Activated CD4-positive, alpha-beta memory T cell treated with anti-CD3 and anti-CD28 coated beads for 36 hours (primary cell): Measurements from ENCODE around the gene FRYL. TPM values are rescaled to one million over a fixed set of nuclear protein-coding genes. Genes with fewer than 3 reads are reported as not detected.
A peak's percentile ranks its signal among the peaks of the same experiment; 100 is the strongest.

Experiments
- CTCF ChIA-PET: fragments of 350-600 bp; sonication (Branson Sonifier 250); formaldehyde crosslinking; loops from one replicate; lab custom pipeline; 2021; ENCODE audit warnings: antibody characterized with exemption, inconsistent platforms; lab: Charles Lee
- POLR2A ChIA-PET: fragments of 350-600 bp; sonication (Branson Sonifier 250); formaldehyde crosslinking; loops from one replicate; lab custom pipeline; 2021; ENCODE audit warnings: antibody characterized with exemption; lab: Charles Lee
- DNase-seq: peaks from one replicate; pipeline ENCODE4 v3.0.0-alpha.2; 2020
- H3K27ac Mint-ChIP-seq: one replicate; pipeline ENCODE4 v1.8.0; 2021; ENCODE audit warnings: mixed read lengths
- H3K27me3 Mint-ChIP-seq: one replicate; pipeline ENCODE4 v1.8.0; 2021; ENCODE audit warnings: mixed read lengths
- H3K36me3 Mint-ChIP-seq: one replicate; pipeline ENCODE4 v1.8.0; 2021; ENCODE audit warnings: mixed read lengths
- H3K4me1 Mint-ChIP-seq: one replicate; pipeline ENCODE4 v1.8.0; 2021; ENCODE audit warnings: low read depth, mixed read lengths
- H3K4me3 Mint-ChIP-seq: one replicate; pipeline ENCODE4 v1.8.0; 2021; ENCODE audit warnings: mild to moderate bottlenecking, mixed read lengths
- H3K9me3 Mint-ChIP-seq: one replicate; pipeline ENCODE4 v1.8.0; 2021; ENCODE audit warnings: mixed read lengths
- intact Hi-C: fragments of 100-400 bp; cut with micrococcal nuclease; formaldehyde crosslinking; loops from one replicate; pipeline ENCODE4 v1.15.1; 2023
- total RNA-seq, 2 experiments: library from RNA; stranded (reverse); gene quantifications; one replicate each; pipeline ENCODE4 v1.2.3, GENCODE V29; 2021

Gene FRYL
- total RNA-seq, 2 experiments from 2014 or later = 59.1 to 67.3 TPM

GRCh38 chr4:48664938-48665337 is 115.1 kb downstream of the FRYL start:
- Mint-ChIP-seq H3K36me3 (peaks cover 13% of the 10 kb centered on the region), H3K9me3 (peaks cover 6% of the 10 kb centered on the region), H3K4me1 (peaks cover 48% of the 10 kb centered on the region), H3K4me3 (no peak overlapping the region), H3K27me3 (no peaks in the 10 kb centered on the region), H3K27ac (no peak overlapping the region)
- ChIA-PET CTCF (interaction anchor here (0.6 to 0.8 kb wide), 2 partner anchors 14 to 280 kb away, joined by 3 read pairs; no protein-coding TSS in a partner anchor), POLR2A (no interaction called here)
- no peak for DNase-seq
- intact Hi-C loops = no loop called here

- Mint-ChIP-seq H3K27me3 (no peaks in the 10 kb centered on the region), H3K36me3 (peaks cover 13% of the 10 kb centered on the region), H3K27ac (no peak overlapping the region), H3K4me1 (peaks cover 29% of the 10 kb centered on the region), H3K4me3 (no peak overlapping the region), H3K9me3 (peaks cover 6% of the 10 kb centered on the region)
- ChIA-PET POLR2A (no interaction called here), CTCF (no interaction called here)
- no peak for DNase-seq
- intact Hi-C loops = no loop called here
Observed at GRCh38 chr4:48661391-48661790, 118.7 kb downstream of the FRYL start.

GRCh38 chr4:48660347-48660746 is 119.7 kb downstream of the FRYL start:
- ChIA-PET POLR2A (no interaction called here), CTCF (no interaction called here)
- Mint-ChIP-seq H3K27ac (no peak overlapping the region), H3K4me1 (peaks cover 21% of the 10 kb centered on the region), H3K4me3 (no peak overlapping the region), H3K27me3 (no peaks in the 10 kb centered on the region), H3K9me3 (peaks cover 6% of the 10 kb centered on the region), H3K36me3 (peaks cover 13% of the 10 kb centered on the region)
- DNase-seq = no peak
- intact Hi-C loops = no loop called here

- DNase-seq = no peak
- ChIA-PET POLR2A (no interaction called here), CTCF (interaction anchor here (0.6 to 1.3 kb wide), 5 partner anchors 9 to 310 kb away, joined by 3 to 4 read pairs (median 3); partner anchors contain the start of gene OCIAD2)
- Mint-ChIP-seq H3K27me3 (no peaks in the 10 kb centered on the region), H3K9me3 (no peaks in the 10 kb centered on the region), H3K36me3 (no peaks in the 10 kb centered on the region), H3K27ac (no peak overlapping the region), H3K4me1 (peaks cover 41% of the 10 kb centered on the region), H3K4me3 (no peak overlapping the region)
- intact Hi-C loops = no loop called here
Observed at GRCh38 chr4:48654015-48654664, 125.9 kb downstream of the FRYL start.

- H3K9me3 Mint-ChIP-seq = no peaks in the 10 kb centered on the region
- no peaks in the 10 kb centered on the region for H3K27me3 Mint-ChIP-seq
- intact Hi-C loops = no loop called here
- CTCF ChIA-PET = interaction anchor here (0.6 to 1.3 kb wide), 5 partner anchors 9 to 310 kb away, joined by 3 to 4 read pairs (median 3); partner anchors contain the start of gene OCIAD2
- H3K4me1 Mint-ChIP-seq = peaks cover 39% of the 10 kb centered on the region
- no peak overlapping the region for H3K27ac Mint-ChIP-seq
- POLR2A ChIA-PET = interaction anchor here (1.0 kb wide), 1 partner anchor 127 kb away, joined by 4 read pairs; the partner anchor contains the start of gene FRYL
- no peaks in the 10 kb centered on the region for H3K36me3 Mint-ChIP-seq
- H3K4me3 Mint-ChIP-seq = no peak overlapping the region
- peak; percentile 52 for DNase-seq
Observed at GRCh38 chr4:48653217-48654014, 126.7 kb downstream of the FRYL start.

GRCh38 chr4:48651914-48652313 is 128.2 kb downstream of the FRYL start:
- Mint-ChIP-seq H3K4me3 (no peak overlapping the region), H3K36me3 (no peaks in the 10 kb centered on the region), H3K4me1 (peaks cover 47% of the 10 kb centered on the region), H3K27me3 (no peaks in the 10 kb centered on the region), H3K27ac (no peak overlapping the region), H3K9me3 (no peaks in the 10 kb centered on the region)
- intact Hi-C loops = no loop called here
- POLR2A ChIA-PET = no interaction called here
- CTCF ChIA-PET = interaction anchor here (1.4 kb wide), 1 partner anchor 29 kb away, joined by 3 read pairs; no protein-coding TSS in a partner anchor
- DNase-seq = no peak

- Mint-ChIP-seq H3K27ac (no peak overlapping the region), H3K27me3 (no peaks in the 10 kb centered on the region), H3K4me1 (peaks cover 46% of the 10 kb centered on the region), H3K4me3 (no peak overlapping the region), H3K36me3 (no peaks in the 10 kb centered on the region), H3K9me3 (no peaks in the 10 kb centered on the region)
- intact Hi-C loops = no loop called here
- no peak for DNase-seq
- ChIA-PET CTCF (no interaction called here), POLR2A (no interaction called here)
Observed at GRCh38 chr4:48649505-48649904, 130.6 kb downstream of the FRYL start.

- intact Hi-C loops = no loop called here
- peaks cover 31% of the 10 kb centered on the region for H3K4me1 Mint-ChIP-seq
- ChIA-PET POLR2A (no interaction called here), CTCF (interaction anchor here (0.6 to 1.0 kb wide), 2 partner anchors 9 to 123 kb away, joined by 3 to 4 read pairs; no protein-coding TSS in a partner anchor)
- no peaks in the 10 kb centered on the region for H3K27me3 Mint-ChIP-seq
- H3K9me3 Mint-ChIP-seq = no peaks in the 10 kb centered on the region
- DNase-seq = no peak
- no peak overlapping the region for H3K27ac Mint-ChIP-seq
- no peaks in the 10 kb centered on the region for H3K36me3 Mint-ChIP-seq
- no peak overlapping the region for H3K4me3 Mint-ChIP-seq
Observed at GRCh38 chr4:48645225-48645794, 134.8 kb downstream of the FRYL start.

- peaks cover 32% of the 10 kb centered on the region for H3K4me1 Mint-ChIP-seq
- DNase-seq = no peak
- H3K36me3 Mint-ChIP-seq = peaks cover 3% of the 10 kb centered on the region
- ChIA-PET CTCF (interaction anchor here (0.6 to 1.2 kb wide), 3 partner anchors 47 to 302 kb away, joined by 3 read pairs; no protein-coding TSS in a partner anchor), POLR2A (no interaction called here)
- no peak overlapping the region for H3K27ac Mint-ChIP-seq
- H3K4me3 Mint-ChIP-seq = no peak overlapping the region
- no peaks in the 10 kb centered on the region for H3K27me3 Mint-ChIP-seq
- intact Hi-C loops = no loop called here
- peaks cover 4% of the 10 kb centered on the region for H3K9me3 Mint-ChIP-seq
Observed at GRCh38 chr4:48642421-48643374, 137.4 kb downstream of the FRYL start.

- H3K27ac Mint-ChIP-seq = no peak overlapping the region
- POLR2A ChIA-PET = no interaction called here
- no peak overlapping the region for H3K4me3 Mint-ChIP-seq
- CTCF ChIA-PET = interaction anchor here (1.0 to 1.2 kb wide), 2 partner anchors 46 to 304 kb away, joined by 3 read pairs; no protein-coding TSS in a partner anchor
- peaks cover 4% of the 10 kb centered on the region for H3K9me3 Mint-ChIP-seq
- peaks cover 29% of the 10 kb centered on the region for H3K4me1 Mint-ChIP-seq
- DNase-seq = no peak
- no peaks in the 10 kb centered on the region for H3K27me3 Mint-ChIP-seq
- H3K36me3 Mint-ChIP-seq = peaks cover 3% of the 10 kb centered on the region
- intact Hi-C loops = no loop called here
Observed at GRCh38 chr4:48641401-48641800, 138.7 kb downstream of the FRYL start.

- Mint-ChIP-seq H3K36me3 (peaks cover 3% of the 10 kb centered on the region), H3K4me1 (peaks cover 29% of the 10 kb centered on the region), H3K4me3 (no peak overlapping the region), H3K9me3 (peaks cover 4% of the 10 kb centered on the region), H3K27ac (no peak overlapping the region), H3K27me3 (no peaks in the 10 kb centered on the region)
- ChIA-PET CTCF (no interaction called here), POLR2A (no interaction called here)
- intact Hi-C loops = no loop called here
- no peak for DNase-seq
Observed at GRCh38 chr4:48640699-48641098, 139.4 kb downstream of the FRYL start.
